SU-DHL-6 (cell line): ENCODE results near the gene MGST1.

Experiments used
- H2AFZ ChIP-seq: fragments of 200-600 bp; sonication (generic); 2 replicates; pipeline ENCODE4 v1.6.1; 2014; ENCODE audit warnings: low read depth, mild to moderate bottlenecking, moderate library complexity, mixed read lengths, antibody characterized with exemption, low read length; ENCODE audit not compliant: severe bottlenecking
- H3F3A ChIP-seq: fragments of 200-600 bp; shearing (Covaris generic); 2 replicates; pipeline ENCODE4 v1.6.0; 2016; ENCODE audit warnings: antibody characterized with exemption, mild to moderate bottlenecking; ENCODE audit not compliant: insufficient read depth
- H3K27ac ChIP-seq: fragments of 200-600 bp; sonication (generic); 2 replicates; pipeline ENCODE4 v1.5.1; 2016; ENCODE audit warnings: low read depth, mild to moderate bottlenecking, low read length, moderate library complexity, mixed read lengths
- H3K27me3 ChIP-seq: fragments of 200-600 bp; sonication (generic), shearing (Covaris generic); 2 replicates; pipeline ENCODE4 v1.6.0; 2014; ENCODE audit warnings: mild to moderate bottlenecking, low read length
- H3K36me3 ChIP-seq: fragments of 200-600 bp; sonication (generic); 2 replicates; pipeline ENCODE4 v1.6.1; 2014; ENCODE audit warnings: mild to moderate bottlenecking, low read length, mixed read lengths
- H3K4me2 ChIP-seq: fragments of 300-600, 200-600 bp; shearing (Covaris generic), sonication (generic); 2 replicates; pipeline ENCODE4 v1.6.0; 2014; ENCODE audit warnings: low read length, low read depth, mild to moderate bottlenecking; ENCODE audit not compliant: poor library complexity, severe bottlenecking
- H3K4me3 ChIP-seq: fragments of 200-600 bp; sonication (generic); 2 replicates; pipeline ENCODE4 v1.5.1; 2014; ENCODE audit warnings: antibody characterized with exemption, low read length, mild to moderate bottlenecking, mixed read lengths; ENCODE audit not compliant: insufficient read depth, poor library complexity, severe bottlenecking
- H3K79me2 ChIP-seq: fragments of 200-600 bp; sonication (generic); 2 replicates; pipeline ENCODE4 v1.6.1; 2014; ENCODE audit warnings: mild to moderate bottlenecking, low read length, moderate library complexity; ENCODE audit not compliant: insufficient read depth
- H3K9ac ChIP-seq: fragments of 200-600 bp; sonication (generic); 2 replicates; pipeline ENCODE4 v1.7.0; 2014; ENCODE audit warnings: mild to moderate bottlenecking, low read length
- H3K9me2 ChIP-seq: fragments of 200-600 bp; sonication (generic); replicated peaks from 2 replicates; pipeline ENCODE4 v1.6.1; 2014; ENCODE audit warnings: low read length; ENCODE audit not compliant: insufficient read depth
- H3K9me3 ChIP-seq: fragments of 200-600 bp; sonication (generic); 2 replicates; pipeline ENCODE4 v1.6.1; 2014; ENCODE audit warnings: low read length, mixed read lengths; ENCODE audit not compliant: insufficient read depth
- H4K20me1 ChIP-seq: fragments of 200-600 bp; sonication (generic); 2 replicates; pipeline ENCODE4 v1.6.1; 2014; ENCODE audit warnings: low read depth, mild to moderate bottlenecking, antibody characterized with exemption, low read length, moderate library complexity, mixed read lengths
- CTCF ChIP-seq: fragments of 200-600 bp; sonication (generic); IDR thresholded peaks from one replicate; pipeline ENCODE4 v1.5.1; 2017; ENCODE audit warnings: antibody characterized with exemption, mild to moderate bottlenecking, low read length, moderate library complexity; ENCODE audit not compliant: insufficient read depth, poor library complexity, severe bottlenecking
- EZH2phosphoT487 ChIP-seq: fragments of 200-600 bp; sonication (generic), shearing (Covaris generic); conservative IDR thresholded peaks from 2 replicates; pipeline ENCODE4 v1.6.1; 2018; ENCODE audit warnings: mild to moderate bottlenecking, antibody characterized with exemption, low read length, moderate library complexity, mixed read lengths

The MGST1 gene, protein sequence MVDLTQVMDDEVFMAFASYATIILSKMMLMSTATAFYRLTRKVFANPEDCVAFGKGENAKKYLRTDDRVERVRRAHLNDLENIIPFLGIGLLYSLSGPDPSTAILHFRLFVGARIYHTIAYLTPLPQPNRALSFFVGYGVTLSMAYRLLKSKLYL

GRCh38 chr12:16347391-16348298 lies at the start of gene MGST1:
Gene MGST1 (plus strand): TSS chr12:16347645. CDS start chr12:16354253, 6,608 bp downstream.
- Histone ChIP-seq H3K79me2 (no peaks in the 10 kb centered on the region), H4K20me1 (no peaks in the 10 kb centered on the region), H3K9me3 (no peaks in the 10 kb centered on the region), H3K4me3 (no peak within 1 kb of the TSS), H3K9ac (no peak within 1 kb of the TSS), H3K27ac (no peak within 1 kb of the TSS), H3K36me3 (no peaks in the 10 kb centered on the region), H2AFZ (no peak within 1 kb of the TSS), H3K27me3 (no peaks in the 10 kb centered on the region), H3K9me2 (no peaks in the 10 kb centered on the region), H3F3A (no peaks in the 10 kb centered on the region), H3K4me2 (no peak within 1 kb of the TSS)
- TF ChIP-seq CTCF: no peak
- TF ChIP-seq EZH2phosphoT487: no peak

- Histone ChIP-seq H3F3A (no peaks in the 10 kb centered on the region), H3K4me3 (no peak overlapping the region), H3K27ac (no peak overlapping the region), H3K36me3 (no peaks in the 10 kb centered on the region), H4K20me1 (no peaks in the 10 kb centered on the region), H2AFZ (no peak overlapping the region), H3K27me3 (no peaks in the 10 kb centered on the region), H3K9ac (no peak overlapping the region), H3K79me2 (no peaks in the 10 kb centered on the region), H3K9me3 (no peaks in the 10 kb centered on the region), H3K9me2 (0 out of 2 replicates have a peak, but pooled peaks cover 4% of the 10 kb centered on the region), H3K4me2 (no peak overlapping the region)
- TF ChIP-seq CTCF: no peak
- no peak for TF ChIP-seq EZH2phosphoT487
These were observed 48.0 kb upstream of the MGST1 start for GRCh38 chr12:16299403-16299802.

DNA sequence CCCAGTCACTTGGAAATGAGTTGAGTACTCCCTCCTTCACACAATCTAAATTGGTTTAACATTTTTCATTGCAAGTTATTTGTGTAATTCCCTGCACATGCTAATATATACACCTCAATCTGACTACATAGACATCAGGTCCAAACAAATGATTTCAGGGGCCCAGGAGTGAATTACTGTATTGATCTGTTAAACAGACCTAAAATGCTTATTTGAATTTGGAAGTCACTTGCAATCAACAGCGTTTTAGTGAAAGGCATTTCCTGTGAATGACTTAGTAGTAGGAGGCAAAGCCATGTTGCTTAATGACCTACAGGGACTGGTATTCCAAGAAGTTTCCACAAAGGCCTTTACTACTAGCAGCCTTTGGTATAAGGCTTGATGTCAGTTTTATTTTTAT lies 47.3 kb upstream of the MGST1 start:
- Histone ChIP-seq H3K9ac (no peak overlapping the region), H3K27ac (no peak overlapping the region), H3K4me2 (no peak overlapping the region), H3K9me2 (0 out of 2 replicates have a peak, but pooled peaks cover 4% of the 10 kb centered on the region), H3F3A (no peaks in the 10 kb centered on the region), H3K36me3 (no peaks in the 10 kb centered on the region), H3K9me3 (no peaks in the 10 kb centered on the region), H3K79me2 (no peaks in the 10 kb centered on the region), H3K4me3 (no peak overlapping the region), H3K27me3 (no peaks in the 10 kb centered on the region), H2AFZ (no peak overlapping the region), H4K20me1 (no peaks in the 10 kb centered on the region)
- TF ChIP-seq EZH2phosphoT487: no peak
- TF ChIP-seq CTCF: no peak
